ENCODE results near the gene ZNF778. TPM values are rescaled to one million over a fixed set of nuclear protein-coding genes. Genes with fewer than 3 reads are reported as not detected.
A peak's percentile ranks its signal among the peaks of the same experiment; 100 is the strongest.

ZNF778 gene
- total and polyA plus RNA-seq, 2 of the 13 experiments (the other 11 are each of a cell fraction or from before 2014, with no cell fraction given): 3.8 to 7.2 TPM

- TF ChIP-seq TFE3 (CRISPR knock-in tag; IDR thresholded peaks at IDR 0.05): peak; percentile 94
- TF ChIP-seq ELK4 (CRISPR knock-in tag; IDR thresholded peaks at IDR 0.05; ENCODE audit: borderline replicate concordance): no peak
- TF ChIP-seq ZNF24 (IDR thresholded peaks at IDR 0.05): no peak
- TF ChIP-seq ATF7-NPFF (CRISPR knock-in tag; IDR thresholded peaks at IDR 0.05; ENCODE audit: low read depth): no peak
- TF ChIP-seq ZNF605 (CRISPR knock-in tag; IDR thresholded peaks at IDR 0.05): 0 out of 2 replicates have a peak, but pooled peaks have one; percentile 43
- TF ChIP-seq THAP8 (CRISPR knock-in tag; IDR thresholded peaks at IDR 0.05; ENCODE audit: borderline replicate concordance): no peak
- no peak for TF ChIP-seq ZNF713 (CRISPR knock-in tag; IDR thresholded peaks at IDR 0.05)
- TF ChIP-seq GTF3A (CRISPR knock-in tag; conservative IDR thresholded peaks at IDR 0.05): no peak
- no peak for TF ChIP-seq SALL2 (CRISPR knock-in tag; IDR thresholded peaks at IDR 0.05)
- TF ChIP-seq ZNF142 (CRISPR knock-in tag; IDR thresholded peaks at IDR 0.05): no peak
- no peak for TF ChIP-seq ZNF563 (CRISPR knock-in tag; IDR thresholded peaks at IDR 0.05)
- TF ChIP-seq ZNF687 (CRISPR knock-in tag; IDR thresholded peaks at IDR 0.05): no peak
- no peak for TF ChIP-seq ZBTB34 (CRISPR knock-in tag; IDR thresholded peaks at IDR 0.05)
Observed at GRCh38 chr16:89216315-89217137, 977 bp upstream of the ZNF778 start (continued).

Measured in HepG2 (cell line).